Smooth muscle cell (in vitro differentiated cells): ENCODE results near the gene S1PR1. TPM values are rescaled to one million over a fixed set of nuclear protein-coding genes. Genes with fewer than 3 reads are reported as not detected.

Experiments
- DNase-seq: peaks from one replicate; lab custom pipeline; 2025; ENCODE audit not compliant: unreplicated experiment; lab: John Stamatoyannopoulos, UW
- H2AFZ ChIP-seq: fragments of 200-600 bp; sonication (generic); 2 replicates; pipeline ENCODE4 v1.6.0; 2016; ENCODE audit warnings: antibody characterized with exemption, low read depth, mild to moderate bottlenecking
- H3F3A ChIP-seq: fragments of 200-600 bp; sonication (generic); 2 replicates; pipeline ENCODE4 v1.6.0; 2017; ENCODE audit warnings: antibody characterized with exemption, low read depth
- H3K27ac ChIP-seq: fragments of 200-600 bp; sonication (generic); 2 replicates; pipeline ENCODE4 v1.5.1; 2016; ENCODE audit warnings: low read depth, mild to moderate bottlenecking
- H3K27me3 ChIP-seq: fragments of 200-600 bp; sonication (generic); 2 replicates; pipeline ENCODE4 v1.6.1; 2016; ENCODE audit warnings: low read depth, mild to moderate bottlenecking
- H3K36me3 ChIP-seq: fragments of 200-600 bp; sonication (generic); 2 replicates; pipeline ENCODE4 v1.5.1; 2016; ENCODE audit warnings: low read depth
- H3K4me1 ChIP-seq: fragments of 200-600 bp; sonication (generic); 2 replicates; pipeline ENCODE4 v1.5.1; 2016; ENCODE audit warnings: low read depth
- H3K4me2 ChIP-seq: fragments of 200-600 bp; sonication (generic); 2 replicates; pipeline ENCODE4 v1.6.0; 2016; ENCODE audit warnings: mild to moderate bottlenecking
- H3K4me3 ChIP-seq: fragments of 200-600 bp; sonication (generic); 2 replicates; pipeline ENCODE4 v1.5.1; 2016; ENCODE audit warnings: mild to moderate bottlenecking
- H3K79me2 ChIP-seq: fragments of 200-600 bp; sonication (generic); 2 replicates; pipeline ENCODE4 v1.6.0; 2016; ENCODE audit warnings: low read depth, mild to moderate bottlenecking
- H3K9ac ChIP-seq: fragments of 200-600 bp; sonication (generic); 2 replicates; pipeline ENCODE4 v1.6.0; 2016; ENCODE audit warnings: low read depth
- H3K9me3 ChIP-seq: fragments of 200-600 bp; sonication (generic); replicated peaks from 2 replicates; pipeline ENCODE4 v1.5.1; 2016; ENCODE audit warnings: low read depth
- H4K20me1 ChIP-seq: fragments of 200-600 bp; sonication (generic); 2 replicates; pipeline ENCODE4 v1.6.0; 2016; ENCODE audit warnings: low read depth
- CTCF ChIP-seq: fragments of 200-600 bp; sonication (generic); IDR thresholded peaks from 2 replicates; pipeline ENCODE4 v1.5.1; 2017; ENCODE audit warnings: borderline replicate concordance, mild to moderate bottlenecking, antibody characterized with exemption; ENCODE audit not compliant: insufficient read depth, poor library complexity, severe bottlenecking
- WGBS: methylation state at CpG from one replicate; pipeline ENCODE4 v1.1.7; 2016; ENCODE audit warnings: low lambda C conversion rate; 5-methylcytosine and 5-hydroxymethylcytosine counted together
- polyA plus RNA-seq: library from polyadenylated mRNA; unstranded; fragments of >200 nt; fragmentation: Nextera tagmentation; extraction: Ambion mirVana; gene quantifications from 2 replicates; pipeline ENCODE4 v1.2.1, GENCODE V29; 2016
- total RNA-seq: library from RNA; depleted of rRNA; stranded (reverse); fragments of >200 nt; gene quantifications from 2 replicates; pipeline ENCODE4 v1.2.3, GENCODE V29; 2014

The S1PR1 gene
- total and polyA plus RNA-seq, 2 experiments from 2014 or later, result 12.0 to 12.1 TPM

GRCh38 chr1:101290119-101290921 is 53.5 kb downstream of the S1PR1 start:
- Histone ChIP-seq H3K79me2 (no peaks in the 10 kb centered on the region), H4K20me1 (no peaks in the 10 kb centered on the region), H3K36me3 (no peaks in the 10 kb centered on the region), H2AFZ (no peak overlapping the region), H3K9me3 (no peaks in the 10 kb centered on the region), H3K9ac (no peak overlapping the region), H3K4me3 (no peak overlapping the region), H3K27me3 (no peaks in the 10 kb centered on the region), H3K4me1 (peaks cover 10% of the 10 kb centered on the region), H3K27ac (peak overlapping the region; percentile 62), H3K4me2 (peak overlapping the region; percentile 41), H3F3A (peaks cover 29% of the 10 kb centered on the region)
- TF ChIP-seq CTCF, result no peak
- no peak for DNase-seq
- 46% methylated on average over 6 of the region's 6 CpGs for WGBS

Other genes starting within 250 kb of the S1PR1 start
- 24.6 and 51.6 TPM in 2 replicates for gene DPH5, start 211.2 kb upstream of the S1PR1 start, total RNA-seq
- 15.5 and 15.7 TPM in 2 replicates for gene DPH5, start 211.2 kb upstream of the S1PR1 start, polyA plus RNA-seq